DND-41 (cell line): ENCODE data around the gene GRIK3.

Experiments used
- ATAC-seq: fragments of 200-7000 bp; cut with Tn5 transposase; 3 replicates; pipeline ENCODE4 v1.9.1; 2021; ENCODE audit warnings: low read depth; ENCODE audit not compliant: insufficient read depth
- DNase-seq: peaks from one replicate; pipeline ENCODE4 v3.0.0-alpha.2; 2020
- H2AFZ ChIP-seq: 2 replicates; pipeline ENCODE4 v1.6.0; 2012; ENCODE audit warnings: low read depth, low read length
- H3K27ac ChIP-seq: 2 replicates; pipeline ENCODE4 v1.5.1; 2012; ENCODE audit warnings: low read length, inconsistent platforms
- H3K27me3 ChIP-seq: fragments of 200-600 bp; sonication (generic); 2 replicates; pipeline ENCODE4 v1.6.0; 2012; ENCODE audit warnings: low read length, mild to moderate bottlenecking, inconsistent platforms; ENCODE audit not compliant: insufficient read depth, poor library complexity
- H3K36me3 ChIP-seq: 2 replicates; pipeline ENCODE4 v1.5.1; 2012; ENCODE audit warnings: low read length, inconsistent platforms; ENCODE audit not compliant: insufficient read depth
- H3K4me1 ChIP-seq: 2 replicates; pipeline ENCODE4 v1.5.1; 2012; ENCODE audit warnings: mild to moderate bottlenecking, low read length; ENCODE audit not compliant: insufficient read depth
- H3K4me2 ChIP-seq: 2 replicates; pipeline ENCODE4 v1.6.0; 2012; ENCODE audit warnings: mild to moderate bottlenecking, moderate library complexity, low read length, inconsistent platforms; ENCODE audit not compliant: insufficient read depth
- H3K4me3 ChIP-seq, 2 experiments: fragments of 200-600 bp in 1 of 2; shearing (Covaris generic) in 1 of 2; 2 replicates each; pipeline ENCODE4 v1.5.1; 2012 to 2016; ENCODE audit warnings: inconsistent platforms in 2 of 2, low read length in 2 of 2, mild to moderate bottlenecking in 2 of 2, low read depth in 1 of 2, moderate library complexity in 1 of 2
- H3K79me2 ChIP-seq: 2 replicates; pipeline ENCODE4 v1.6.0; 2012; ENCODE audit warnings: low read length, inconsistent platforms; ENCODE audit not compliant: insufficient read depth
- H3K9ac ChIP-seq: 2 replicates; pipeline ENCODE4 v1.6.0; 2012; ENCODE audit warnings: low read depth, mild to moderate bottlenecking, inconsistent platforms, low read length, moderate library complexity
- H3K9me3 ChIP-seq: 2 replicates; pipeline ENCODE4 v1.5.1; 2012; ENCODE audit warnings: low read length, moderate library complexity, mild to moderate bottlenecking, inconsistent platforms; ENCODE audit not compliant: insufficient read depth, severe bottlenecking
- H4K20me1 ChIP-seq: 2 replicates; pipeline ENCODE4 v1.6.0; 2012; ENCODE audit warnings: low read length; ENCODE audit not compliant: insufficient read depth
- CTCF ChIP-seq: IDR thresholded peaks from 2 replicates; pipeline ENCODE4 v1.5.1; 2012; ENCODE audit warnings: borderline replicate concordance, low read length, moderate library complexity, mild to moderate bottlenecking; ENCODE audit not compliant: poor library complexity, severe bottlenecking; ENCODE audit errors: extremely low read depth
- EZH2 ChIP-seq: IDR thresholded peaks from 3 replicates; pipeline ENCODE4 v1.6.1; 2012; ENCODE audit warnings: borderline replicate concordance, low read depth, mild to moderate bottlenecking, moderate library complexity, low read length, inconsistent platforms; ENCODE audit not compliant: severe bottlenecking

GRIK3 gene

DNA sequence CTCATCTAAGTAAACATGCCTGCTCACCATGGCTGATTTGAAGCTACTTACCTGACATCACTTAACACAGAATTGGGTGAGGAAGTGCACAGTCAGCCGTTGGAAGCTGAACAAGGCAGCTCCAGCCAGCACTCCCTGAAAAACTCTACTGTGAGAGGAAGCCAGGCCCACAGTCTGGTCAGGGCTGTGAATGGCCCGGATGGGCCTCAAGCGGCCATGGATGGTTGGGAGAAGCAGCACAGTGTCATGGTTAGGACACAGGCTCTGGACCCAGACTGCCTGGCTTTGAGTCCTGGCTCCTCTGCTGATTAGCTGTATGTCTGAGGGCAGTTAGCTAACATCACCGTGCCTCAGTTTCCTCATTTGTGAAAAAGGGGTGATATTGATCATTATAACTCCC lies 267.8 kb downstream of the GRIK3 start:
- no peaks in the 10 kb centered on the region for H3K79me2 ChIP-seq
- peaks cover 11% of the 10 kb centered on the region for H3K27me3 ChIP-seq
- TF ChIP-seq EZH2 = no peak
- no peak for TF ChIP-seq CTCF
- no peak overlapping the region for H2AFZ ChIP-seq
- no peak overlapping the region for H3K9ac ChIP-seq
- H3K4me1 ChIP-seq = no peaks in the 10 kb centered on the region
- H4K20me1 ChIP-seq = no peaks in the 10 kb centered on the region
- H3K36me3 ChIP-seq = no peaks in the 10 kb centered on the region
- no peaks in the 10 kb centered on the region for H3K9me3 ChIP-seq
- ATAC-seq = no peak
- H3K4me2 ChIP-seq = no peak overlapping the region
- DNase-seq = no peak
- H3K4me3 ChIP-seq = no peak overlapping the region
- no peak overlapping the region for H3K27ac ChIP-seq

DNA sequence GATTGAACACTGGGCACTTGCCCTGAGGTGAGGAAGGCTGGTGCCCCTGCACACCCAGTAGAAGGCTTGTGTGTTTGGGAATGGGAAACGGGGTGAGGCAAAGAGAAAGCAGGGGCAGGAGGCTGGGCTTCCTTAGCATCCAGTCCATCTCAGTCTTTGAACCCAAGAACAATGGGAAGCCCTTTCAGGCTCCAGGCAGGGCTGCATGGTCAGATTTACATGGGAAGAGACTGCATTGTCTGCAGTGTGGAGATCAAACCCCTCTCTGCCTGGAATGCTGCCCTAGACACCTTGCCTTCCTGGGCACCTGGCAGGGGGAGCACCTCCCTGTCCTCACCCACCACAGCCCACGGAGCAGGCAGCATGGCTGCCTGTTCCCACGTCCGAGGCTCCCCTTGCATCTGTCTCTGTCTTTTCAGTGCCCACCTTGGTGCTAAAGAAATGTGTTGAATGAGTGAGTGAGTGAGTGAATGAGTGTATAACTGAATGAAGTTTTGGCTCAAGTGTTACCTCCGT lies 268.5 kb downstream of the GRIK3 start:
- Histone ChIP-seq H3K79me2 (no peaks in the 10 kb centered on the region), H4K20me1 (no peaks in the 10 kb centered on the region), H3K27me3 (peaks cover 6% of the 10 kb centered on the region), H3K9me3 (no peaks in the 10 kb centered on the region), H3K4me2 (no peak overlapping the region), H3K4me1 (no peaks in the 10 kb centered on the region), H3K36me3 (no peaks in the 10 kb centered on the region), H3K9ac (no peak overlapping the region), H3K4me3 (no peak overlapping the region), H2AFZ (no peak overlapping the region), H3K27ac (no peak overlapping the region)
- TF ChIP-seq EZH2 (no peak), CTCF (no peak)
- no peak for DNase-seq
- ATAC-seq = no peak

GRCh38 chr1:36764798-36765197 lies 269.5 kb downstream of the GRIK3 start:
- H3K4me3 ChIP-seq = no peak overlapping the region
- peaks cover 6% of the 10 kb centered on the region for H3K27me3 ChIP-seq
- H2AFZ ChIP-seq = no peak overlapping the region
- no peak for TF ChIP-seq EZH2
- TF ChIP-seq CTCF = no peak
- H3K9me3 ChIP-seq = no peaks in the 10 kb centered on the region
- no peak overlapping the region for H3K4me2 ChIP-seq
- H3K36me3 ChIP-seq = no peaks in the 10 kb centered on the region
- no peak overlapping the region for H3K27ac ChIP-seq
- no peaks in the 10 kb centered on the region for H3K4me1 ChIP-seq
- ATAC-seq (no peak), DNase-seq (no peak)
- H3K9ac ChIP-seq = no peak overlapping the region
- no peaks in the 10 kb centered on the region for H3K79me2 ChIP-seq
- no peaks in the 10 kb centered on the region for H4K20me1 ChIP-seq

- no peak for ATAC-seq
- Histone ChIP-seq H3K4me3 (no peak overlapping the region), H3K36me3 (no peaks in the 10 kb centered on the region)
Measured at GRCh38 chr1:36763771-36764170, 270.5 kb downstream of the GRIK3 start.

More at GRCh38 chr1:36763771-36764170, 270.5 kb downstream of the GRIK3 start:
- no peak overlapping the region for H2AFZ ChIP-seq
- no peaks in the 10 kb centered on the region for H3K4me1 ChIP-seq
- H3K4me2 ChIP-seq = no peak overlapping the region
- no peak overlapping the region for H3K27ac ChIP-seq
- DNase-seq = no peak
- H4K20me1 ChIP-seq = no peaks in the 10 kb centered on the region
- H3K9me3 ChIP-seq = no peaks in the 10 kb centered on the region
- H3K27me3 ChIP-seq = no peaks in the 10 kb centered on the region
- H3K79me2 ChIP-seq = no peaks in the 10 kb centered on the region
- TF ChIP-seq EZH2 = no peak
- TF ChIP-seq CTCF = no peak
- H3K9ac ChIP-seq = no peak overlapping the region
